ENCODE results near the gene AOPEP. TPM values are rescaled to one million over a fixed set of nuclear protein-coding genes. Genes with fewer than 3 reads are reported as not detected.

AOPEP gene
- total RNA-seq, 1 experiment from 2014 or later, result 39.6 TPM

GRCh38 chr9:95079461-95079860, 353.0 kb downstream of the AOPEP start:
- Histone ChIP-seq H3K4me1 (replicated peaks) (no peaks in the 10 kb centered on the region; the same call in 1 of the 2 replicates), H3K9me3 (replicated peaks) (no peaks in the 10 kb centered on the region), H3K27me3 (replicated peaks) (no peaks in the 10 kb centered on the region), H3K4me3 (no peak overlapping the region), H3K27ac (no peak overlapping the region), H3K36me3 (peaks cover 91% of the 10 kb centered on the region)
- no peak for DNase-seq (ENCODE audit: low read depth in 1 of 2, low spot score in 2 of 2)

GRCh38 chr9:95080961-95081647, 354.6 kb downstream of the AOPEP start:
- DNase-seq (ENCODE audit: low read depth in 1 of 2, low spot score in 2 of 2), result no peak
- H3K4me3 ChIP-seq, result no peak overlapping the region
- peaks cover 93% of the 10 kb centered on the region for H3K36me3 ChIP-seq
- no peak overlapping the region for H3K27ac ChIP-seq
- H3K4me1 ChIP-seq (replicated peaks), result no peaks in the 10 kb centered on the region; the same call in 1 of the 2 replicates
- H3K9me3 ChIP-seq (replicated peaks), result no peaks in the 10 kb centered on the region
- H3K27me3 ChIP-seq (replicated peaks), result no peaks in the 10 kb centered on the region

- no peak overlapping the region for H3K27ac ChIP-seq
- no peaks in the 10 kb centered on the region for H3K9me3 ChIP-seq (replicated peaks)
- H3K27me3 ChIP-seq (replicated peaks), result no peaks in the 10 kb centered on the region
Measured at GRCh38 chr9:95081998-95082397, 355.5 kb downstream of the AOPEP start.

GRCh38 chr9:95082401-95083084, 356.0 kb downstream of the AOPEP start:
- no peaks in the 10 kb centered on the region for H3K27me3 ChIP-seq (replicated peaks)
- no peaks in the 10 kb centered on the region for H3K9me3 ChIP-seq (replicated peaks)
- H3K27ac ChIP-seq, result no peak overlapping the region
- no peak for DNase-seq (ENCODE audit: low read depth in 1 of 2, low spot score in 2 of 2)
- H3K4me1 ChIP-seq (replicated peaks), result peaks cover 5% of the 10 kb centered on the region
- H3K36me3 ChIP-seq, result peaks cover 92% of the 10 kb centered on the region
- H3K4me3 ChIP-seq, result no peak overlapping the region

More at GRCh38 chr9:95081998-95082397, 355.5 kb downstream of the AOPEP start:
- Histone ChIP-seq H3K4me1 (replicated peaks) (no peaks in the 10 kb centered on the region; the same call in 1 of the 2 replicates), H3K36me3 (peaks cover 95% of the 10 kb centered on the region), H3K4me3 (no peak overlapping the region)
- no peak for DNase-seq (ENCODE audit: low read depth in 1 of 2, low spot score in 2 of 2)

- Histone ChIP-seq H3K27me3 (replicated peaks) (no peaks in the 10 kb centered on the region), H3K27ac (no peak overlapping the region), H3K4me1 (replicated peaks) (peaks cover 12% of the 10 kb centered on the region), H3K9me3 (replicated peaks) (no peaks in the 10 kb centered on the region), H3K4me3 (no peak overlapping the region), H3K36me3 (peaks cover 92% of the 10 kb centered on the region)
- no peak for DNase-seq (ENCODE audit: low read depth in 1 of 2, low spot score in 2 of 2)
Measured at GRCh38 chr9:95083086-95083768, 356.7 kb downstream of the AOPEP start.

- no peak for DNase-seq (ENCODE audit: low read depth in 1 of 2, low spot score in 2 of 2)
- Histone ChIP-seq H3K9me3 (replicated peaks) (no peaks in the 10 kb centered on the region), H3K27ac (no peak overlapping the region), H3K4me1 (replicated peaks) (peaks cover 24% of the 10 kb centered on the region), H3K27me3 (replicated peaks) (no peaks in the 10 kb centered on the region), H3K36me3 (peaks cover 86% of the 10 kb centered on the region), H3K4me3 (no peak overlapping the region)
Measured at GRCh38 chr9:95084254-95084934, 357.9 kb downstream of the AOPEP start.

- no peak for DNase-seq (ENCODE audit: low read depth in 1 of 2, low spot score in 2 of 2)
- no peak overlapping the region for H3K4me3 ChIP-seq
- peaks cover 32% of the 10 kb centered on the region for H3K4me1 ChIP-seq (replicated peaks)
- no peaks in the 10 kb centered on the region for H3K9me3 ChIP-seq (replicated peaks)
- H3K27me3 ChIP-seq (replicated peaks), result no peaks in the 10 kb centered on the region
- H3K36me3 ChIP-seq, result peaks cover 84% of the 10 kb centered on the region
- no peak overlapping the region for H3K27ac ChIP-seq
Measured at GRCh38 chr9:95085036-95085770, 358.7 kb downstream of the AOPEP start.

- Histone ChIP-seq H3K9me3 (replicated peaks) (no peaks in the 10 kb centered on the region), H3K4me1 (replicated peaks) (peaks cover 40% of the 10 kb centered on the region), H3K36me3 (peaks cover 78% of the 10 kb centered on the region), H3K27me3 (replicated peaks) (no peaks in the 10 kb centered on the region), H3K4me3 (no peak overlapping the region), H3K27ac (no peak overlapping the region)
- DNase-seq (ENCODE audit: low read depth in 1 of 2, low spot score in 2 of 2), result no peak
Measured at GRCh38 chr9:95085861-95086563, 359.5 kb downstream of the AOPEP start.

GRCh38 chr9:95086564-95086955, 360.1 kb downstream of the AOPEP start:
- Histone ChIP-seq H3K4me1 (replicated peaks) (peaks cover 45% of the 10 kb centered on the region), H3K36me3 (peaks cover 72% of the 10 kb centered on the region), H3K4me3 (no peak overlapping the region), H3K27me3 (replicated peaks) (no peaks in the 10 kb centered on the region), H3K9me3 (replicated peaks) (no peaks in the 10 kb centered on the region), H3K27ac (no peak overlapping the region)
- no peak for DNase-seq (ENCODE audit: low read depth in 1 of 2, low spot score in 2 of 2)

GRCh38 chr9:95087659-95088242, 361.3 kb downstream of the AOPEP start:
- Histone ChIP-seq H3K27ac (peak overlapping the region; percentile 71), H3K4me3 (no peak overlapping the region), H3K36me3 (peaks cover 60% of the 10 kb centered on the region), H3K9me3 (replicated peaks) (no peaks in the 10 kb centered on the region), H3K27me3 (replicated peaks) (no peaks in the 10 kb centered on the region), H3K4me1 (replicated peaks) (peaks cover 57% of the 10 kb centered on the region)
- DNase-seq (ENCODE audit: low read depth in 1 of 2, low spot score in 2 of 2), result peak in 1 of 2 experiments; percentile 51

GRCh38 chr9:95088421-95089161, 362.1 kb downstream of the AOPEP start:
- Histone ChIP-seq H3K27me3 (replicated peaks) (no peaks in the 10 kb centered on the region), H3K4me3 (no peak overlapping the region), H3K27ac (peak overlapping the region; percentile 71), H3K36me3 (peaks cover 52% of the 10 kb centered on the region), H3K9me3 (replicated peaks) (no peaks in the 10 kb centered on the region), H3K4me1 (replicated peaks) (peaks cover 66% of the 10 kb centered on the region)
- DNase-seq (ENCODE audit: low read depth in 1 of 2, low spot score in 2 of 2), result peak; percentile 82 to 92

Measured in SJSA1 (cell line).